Measurements from ENCODE around the gene KCNQ2. TPM values are rescaled to one million over a fixed set of nuclear protein-coding genes. Genes with fewer than 3 reads are reported as not detected.

The KCNQ2 gene
- total and polyA plus RNA-seq, 5 experiments from 2014 or later = 0.30 to 0.49 TPM; not detected in 3

- Mint-ChIP-seq H3K4me1 (peaks cover 0 to 10% (median 4%) of the 10 kb centered on the region in 4 donors), H3K4me3 (peak overlapping the region in 1 of 10 donors; percentile 53), H3K36me3 (no peaks in the 10 kb centered on the region), H3K27me3 (peaks cover 8 to 60% (median 16%) of the 10 kb centered on the region in 5 donors), H3K9me3 (peaks cover 0 to 5% (median 0%) of the 10 kb centered on the region in 9 donors), H3K27ac (no peak overlapping the region)
- POLR2A ChIA-PET = no interaction called here
- no peak for DNase-seq
- ATAC-seq = no peak
Observed at GRCh38 chr20:63363013-63363957, 109.2 kb downstream of the KCNQ2 start.

GRCh38 chr20:63362436-63363009 lies 109.9 kb downstream of the KCNQ2 start:
- peak overlapping the region in 3 of 10 donors; percentile 11 to 65 (median 53) for H3K4me3 Mint-ChIP-seq
- no peak for ATAC-seq
- peak overlapping the region in 1 of 10 donors; percentile 49 for H3K27ac Mint-ChIP-seq
- no peak for DNase-seq
- H3K27me3 Mint-ChIP-seq = peaks cover 8 to 60% (median 16%) of the 10 kb centered on the region in 5 donors
- H3K4me1 Mint-ChIP-seq = peaks cover 0 to 10% (median 4%) of the 10 kb centered on the region in 4 donors
- POLR2A ChIA-PET = no interaction called here
- no peaks in the 10 kb centered on the region for H3K36me3 Mint-ChIP-seq
- H3K9me3 Mint-ChIP-seq = peaks cover 0 to 5% (median 0%) of the 10 kb centered on the region in 9 donors

- ATAC-seq (peak in 1 of 2 donors; percentile 48), DNase-seq (peak in 1 of 10 donors; percentile 15)
- peak overlapping the region in 1 of 10 donors; percentile 49 for H3K27ac Mint-ChIP-seq
- H3K9me3 Mint-ChIP-seq = peaks cover 0 to 5% (median 0%) of the 10 kb centered on the region in 9 donors
- H3K36me3 Mint-ChIP-seq = no peaks in the 10 kb centered on the region
- H3K4me3 Mint-ChIP-seq = peak overlapping the region in 1 of 10 donors; percentile 53
- H3K4me1 Mint-ChIP-seq = peaks cover 0 to 10% (median 4%) of the 10 kb centered on the region in 4 donors
- POLR2A ChIA-PET = no interaction called here
- H3K27me3 Mint-ChIP-seq = peaks cover 8 to 60% (median 16%) of the 10 kb centered on the region in 5 donors
Observed at GRCh38 chr20:63361519-63362435, 110.7 kb downstream of the KCNQ2 start.

GRCh38 chr20:63360850-63361518 lies 111.5 kb downstream of the KCNQ2 start, which contains the start of gene CHRNA4:
CHRNA4 (minus strand) TSS chr20:63361349; CDS start chr20:63361165, 184 bp downstream.
- Mint-ChIP-seq H3K36me3 (no peaks in the 10 kb centered on the region), H3K27ac (no peak within 1 kb of the TSS), H3K27me3 (peaks cover 8 to 56% (median 12%) of the 10 kb centered on the region in 5 donors), H3K4me1 (peaks cover 0 to 10% (median 4%) of the 10 kb centered on the region in 4 donors), H3K9me3 (peaks cover 0 to 5% (median 0%) of the 10 kb centered on the region in 9 donors), H3K4me3 (peak within 1 kb of the TSS in 1 of 10 donors; percentile 30)
- ATAC-seq = peak in 1 of 2 donors; percentile 14
- POLR2A ChIA-PET = no interaction called here
- DNase-seq = peak in 1 of 10 donors; percentile 9

- POLR2A ChIA-PET = no interaction called here
- Mint-ChIP-seq H3K27ac (no peak overlapping the region), H3K36me3 (no peaks in the 10 kb centered on the region), H3K4me1 (peaks cover 0 to 10% (median 4%) of the 10 kb centered on the region in 4 donors), H3K27me3 (peaks cover 8 to 60% (median 12%) of the 10 kb centered on the region in 5 donors), H3K4me3 (peak overlapping the region in 1 of 10 donors; percentile 30), H3K9me3 (peaks cover 0 to 5% (median 0%) of the 10 kb centered on the region in 9 donors)
- ATAC-seq = no peak
- DNase-seq = no peak
Observed at GRCh38 chr20:63359937-63360849, 112.3 kb downstream of the KCNQ2 start.

GRCh38 chr20:63359164-63359934 lies 113.1 kb downstream of the KCNQ2 start:
- Mint-ChIP-seq H3K27me3 (peaks cover 8 to 61% (median 16%) of the 10 kb centered on the region in 5 donors), H3K9me3 (peaks cover 0 to 5% (median 0%) of the 10 kb centered on the region in 9 donors), H3K4me3 (no peak overlapping the region), H3K36me3 (no peaks in the 10 kb centered on the region), H3K4me1 (peaks cover 0 to 10% (median 4%) of the 10 kb centered on the region in 4 donors), H3K27ac (no peak overlapping the region)
- DNase-seq = no peak
- ATAC-seq = no peak
- POLR2A ChIA-PET = no interaction called here

GRCh38 chr20:63357921-63358905 lies 114.2 kb downstream of the KCNQ2 start:
- Mint-ChIP-seq H3K36me3 (no peaks in the 10 kb centered on the region), H3K4me1 (peaks cover 0 to 10% (median 4%) of the 10 kb centered on the region in 4 donors), H3K4me3 (no peak overlapping the region), H3K27me3 (peaks cover 8 to 51% (median 13%) of the 10 kb centered on the region in 5 donors), H3K9me3 (peaks cover 0 to 5% (median 0%) of the 10 kb centered on the region in 9 donors), H3K27ac (no peak overlapping the region)
- ATAC-seq (no peak), DNase-seq (no peak)
- POLR2A ChIA-PET = no interaction called here

- Mint-ChIP-seq H3K36me3 (no peaks in the 10 kb centered on the region), H3K27me3 (peaks cover 0 to 40% (median 4%) of the 10 kb centered on the region in 5 donors), H3K27ac (no peak overlapping the region), H3K9me3 (no peaks in the 10 kb centered on the region), H3K4me3 (no peak overlapping the region), H3K4me1 (peaks cover 0 to 2% (median 0%) of the 10 kb centered on the region in 4 donors)
- POLR2A ChIA-PET = no interaction called here
- DNase-seq = no peak
- ATAC-seq = no peak
Observed at GRCh38 chr20:63356931-63357879, 115.2 kb downstream of the KCNQ2 start.

GRCh38 chr20:63356511-63356910 lies 115.9 kb downstream of the KCNQ2 start:
- H3K4me1 Mint-ChIP-seq = no peaks in the 10 kb centered on the region
- H3K27ac Mint-ChIP-seq = no peak overlapping the region
- H3K27me3 Mint-ChIP-seq = peaks cover 0 to 35% (median 4%) of the 10 kb centered on the region in 5 donors
- DNase-seq (no peak), ATAC-seq (no peak)
- no peaks in the 10 kb centered on the region for H3K36me3 Mint-ChIP-seq
- POLR2A ChIA-PET = no interaction called here
- no peak overlapping the region for H3K4me3 Mint-ChIP-seq
- H3K9me3 Mint-ChIP-seq = no peaks in the 10 kb centered on the region

Data from naive thymus-derived CD8-positive, alpha-beta T cell (primary cell).